ENCODE results near the gene STRIP1. TPM values are rescaled to one million over a fixed set of nuclear protein-coding genes. Genes with fewer than 3 reads are reported as not detected.

STRIP1 gene
- total RNA-seq, 2 experiments from 2014 or later, result 74.3 to 80.9 TPM

DNA sequence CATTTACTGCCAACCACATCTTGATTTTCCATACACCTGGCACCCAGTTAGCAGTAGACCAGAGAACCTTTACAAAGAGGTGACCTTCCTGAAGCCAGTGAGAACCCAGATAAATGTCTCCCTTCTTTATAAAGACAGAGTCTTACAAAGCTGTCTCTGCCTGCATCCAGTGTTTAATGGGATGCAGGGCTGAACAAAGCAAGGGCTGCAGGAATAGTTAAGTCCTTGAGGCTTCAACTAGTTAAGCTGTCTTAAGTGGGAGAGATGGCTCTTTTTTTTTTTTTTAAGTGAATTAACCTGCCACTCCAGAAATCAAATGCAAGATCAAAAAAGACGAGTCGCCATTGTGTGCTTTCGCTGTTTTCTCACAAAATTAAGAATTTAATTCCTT, 48.4 kb upstream of the STRIP1 start:
- Histone ChIP-seq H3K4me1 (ENCODE audit: insufficient read depth, low read length) (peaks cover 26% of the 10 kb centered on the region), H3K4me3 (ENCODE audit: low read length) (peak overlapping the region; percentile 90), H3K9me3 (ENCODE audit: control insufficient read depth in 1 of 2, insufficient read depth in 1 of 2, low read length in 2 of 2) (no peaks in the 10 kb centered on the region), H3K36me3 (ENCODE audit: insufficient read depth, low read length) (peaks cover 5% of the 10 kb centered on the region), H3K27ac (ENCODE audit: low read depth in 1 of 2, low read length in 2 of 2) (no peak overlapping the region), H3K27me3 (ENCODE audit: control insufficient read depth in 1 of 2, insufficient read depth in 2 of 2, low read length in 2 of 2) (no peaks in the 10 kb centered on the region)
- H3K36me3 Mint-ChIP-seq (ENCODE audit: low read depth), result peaks cover 28% of the 10 kb centered on the region
- no peak for DNase-seq
- H3K27me3 Mint-ChIP-seq, result no peaks in the 10 kb centered on the region
- ChIA-PET CTCF (interaction anchor here (3.5 to 5.0 kb wide), 3 partner anchors 211 to 440 kb away, joined by 21 to 133 read pairs (median 28); no protein-coding TSS in a partner anchor), POLR2A (interaction anchor here (0.6 to 2.3 kb wide), 7 partner anchors 43 to 437 kb away, joined by 3 to 19 read pairs (median 5); partner anchors contain the start of genes GNAI3, GSTM4 and STRIP1)
- intact Hi-C loops (cut with DNase I, micrococcal nuclease), result loop anchor here in 1 of 2 experiments (5.0 to 10.0 kb wide), 3 partner anchors 559 to 1241 kb away; partner anchors contain the start of genes PSMA5, PSRC1 and STXBP3
- peak overlapping the region; percentile 97 for H3K27ac Mint-ChIP-seq
- no peak for ATAC-seq (ENCODE audit: poor library complexity)
- no peaks in the 10 kb centered on the region for H3K9me3 Mint-ChIP-seq
- TF ChIP-seq, protein P1, sequence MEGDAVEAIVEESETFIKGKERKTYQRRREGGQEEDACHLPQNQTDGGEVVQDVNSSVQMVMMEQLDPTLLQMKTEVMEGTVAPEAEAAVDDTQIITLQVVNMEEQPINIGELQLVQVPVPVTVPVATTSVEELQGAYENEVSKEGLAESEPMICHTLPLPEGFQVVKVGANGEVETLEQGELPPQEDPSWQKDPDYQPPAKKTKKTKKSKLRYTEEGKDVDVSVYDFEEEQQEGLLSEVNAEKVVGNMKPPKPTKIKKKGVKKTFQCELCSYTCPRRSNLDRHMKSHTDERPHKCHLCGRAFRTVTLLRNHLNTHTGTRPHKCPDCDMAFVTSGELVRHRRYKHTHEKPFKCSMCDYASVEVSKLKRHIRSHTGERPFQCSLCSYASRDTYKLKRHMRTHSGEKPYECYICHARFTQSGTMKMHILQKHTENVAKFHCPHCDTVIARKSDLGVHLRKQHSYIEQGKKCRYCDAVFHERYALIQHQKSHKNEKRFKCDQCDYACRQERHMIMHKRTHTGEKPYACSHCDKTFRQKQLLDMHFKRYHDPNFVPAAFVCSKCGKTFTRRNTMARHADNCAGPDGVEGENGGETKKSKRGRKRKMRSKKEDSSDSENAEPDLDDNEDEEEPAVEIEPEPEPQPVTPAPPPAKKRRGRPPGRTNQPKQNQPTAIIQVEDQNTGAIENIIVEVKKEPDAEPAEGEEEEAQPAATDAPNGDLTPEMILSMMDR (IDR thresholded peaks at IDR 0.05), result no peak
- peaks cover 61% of the 10 kb centered on the region for H3K4me1 Mint-ChIP-seq (ENCODE audit: low read depth)
- H3K4me3 Mint-ChIP-seq, result peak overlapping the region; percentile 99

DNA sequence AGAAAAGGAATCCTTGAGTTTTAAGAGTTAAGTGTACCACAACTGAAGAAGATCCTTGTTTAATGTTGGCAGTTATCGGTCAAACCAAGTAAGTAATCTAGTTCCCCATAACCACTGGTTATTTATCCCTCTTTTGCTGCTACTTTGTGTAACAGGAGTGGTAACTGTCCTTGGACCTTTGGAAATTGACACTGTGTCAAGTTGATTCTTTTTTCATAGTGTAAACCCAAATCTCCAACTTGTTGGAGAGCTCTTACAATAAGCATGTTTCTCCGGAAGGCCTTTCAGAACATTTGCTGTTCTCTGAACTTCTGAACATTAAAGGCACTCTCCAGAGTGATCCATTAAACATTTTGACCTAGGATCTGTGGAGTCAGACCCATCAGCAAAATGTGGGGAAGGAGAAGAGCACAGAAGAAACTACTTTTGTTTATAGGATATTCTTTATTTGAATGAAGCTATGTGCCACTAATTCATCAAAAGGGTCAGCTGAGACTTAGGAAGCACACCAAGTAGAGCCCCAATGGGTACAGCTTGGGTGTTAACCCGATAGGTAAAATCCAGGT, 46.0 kb upstream of the STRIP1 start:
- TF ChIP-seq, protein P1 (IDR thresholded peaks at IDR 0.05), result no peak
- ATAC-seq (ENCODE audit: poor library complexity), result no peak
- H3K27me3 ChIP-seq (ENCODE audit: control insufficient read depth in 1 of 2, insufficient read depth in 2 of 2, low read length in 2 of 2), result no peaks in the 10 kb centered on the region
- Mint-ChIP-seq H3K4me3 (no peak overlapping the region), H3K27me3 (no peaks in the 10 kb centered on the region), H3K27ac (no peak overlapping the region), H3K36me3 (ENCODE audit: low read depth) (peaks cover 28% of the 10 kb centered on the region), H3K9me3 (no peaks in the 10 kb centered on the region), H3K4me1 (ENCODE audit: low read depth) (peaks cover 66% of the 10 kb centered on the region)
- intact Hi-C loops (cut with DNase I, micrococcal nuclease), result loop anchor here in 1 of 2 experiments (5.0 to 10.0 kb wide), 3 partner anchors 561 to 1244 kb away; partner anchors contain the start of genes PSMA5, PSRC1 and STXBP3
- H3K36me3 ChIP-seq (ENCODE audit: insufficient read depth, low read length), result peaks cover 5% of the 10 kb centered on the region
- DNase-seq, result no peak
- ChIA-PET CTCF (no interaction called here), POLR2A (no interaction called here)
- no peaks in the 10 kb centered on the region for H3K9me3 ChIP-seq (ENCODE audit: control insufficient read depth in 1 of 2, insufficient read depth in 1 of 2, low read length in 2 of 2)
- peaks cover 26% of the 10 kb centered on the region for H3K4me1 ChIP-seq (ENCODE audit: insufficient read depth, low read length)
- no peak overlapping the region for H3K27ac ChIP-seq (ENCODE audit: low read depth in 1 of 2, low read length in 2 of 2)
- no peak overlapping the region for H3K4me3 ChIP-seq (ENCODE audit: low read length)

DNA sequence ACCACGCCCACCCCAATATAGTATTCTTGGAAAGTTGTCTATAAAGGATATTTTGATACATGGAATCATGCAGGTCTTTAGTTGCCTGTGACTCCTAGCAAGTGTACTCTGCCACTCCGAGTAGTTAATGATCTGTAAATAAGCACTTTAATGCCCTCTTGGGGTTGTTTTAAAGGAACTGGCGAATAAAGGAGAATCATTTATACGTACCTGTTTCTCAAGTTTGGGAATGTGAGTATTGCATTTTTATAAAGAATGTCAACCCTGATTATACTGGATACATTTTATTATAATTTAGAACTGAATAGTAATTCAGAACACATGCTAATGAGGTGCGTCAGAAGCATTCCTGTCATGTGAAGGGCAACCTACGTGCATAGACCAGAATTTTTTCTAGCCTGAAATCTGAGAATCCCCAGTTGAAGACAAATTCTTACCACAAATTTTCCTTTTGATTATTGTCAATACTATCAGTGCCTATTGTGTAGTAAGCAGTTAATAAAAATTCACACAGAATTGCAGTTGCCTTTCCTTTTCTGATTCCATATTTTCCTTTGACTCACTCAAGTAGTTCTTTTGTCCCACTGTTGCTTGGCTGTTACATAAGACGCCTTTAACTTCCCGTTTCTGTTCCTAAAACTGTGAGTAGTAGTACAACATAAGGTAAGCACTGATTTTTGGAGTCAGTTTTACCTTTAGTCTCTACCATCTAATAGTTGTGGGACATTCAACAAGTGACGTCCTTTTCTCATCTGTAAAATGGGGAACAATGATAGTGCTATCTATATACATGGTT, 44.7 kb upstream of the STRIP1 start:
- intact Hi-C loops (cut with DNase I, micrococcal nuclease), result loop anchor here in 1 of 2 experiments (5.0 to 10.0 kb wide), 3 partner anchors 562 to 1245 kb away; partner anchors contain the start of genes PSMA5, PSRC1 and STXBP3
- ChIA-PET POLR2A (no interaction called here), CTCF (no interaction called here)
- Mint-ChIP-seq H3K36me3 (ENCODE audit: low read depth) (peaks cover 24% of the 10 kb centered on the region), H3K27me3 (no peaks in the 10 kb centered on the region), H3K9me3 (no peaks in the 10 kb centered on the region), H3K4me1 (ENCODE audit: low read depth) (peaks cover 66% of the 10 kb centered on the region), H3K4me3 (no peak overlapping the region), H3K27ac (no peak overlapping the region)
- TF ChIP-seq, protein P1 (IDR thresholded peaks at IDR 0.05), result no peak
- Histone ChIP-seq H3K27ac (ENCODE audit: low read depth in 1 of 2, low read length in 2 of 2) (no peak overlapping the region), H3K4me3 (ENCODE audit: low read length) (no peak overlapping the region), H3K27me3 (ENCODE audit: control insufficient read depth in 1 of 2, insufficient read depth in 2 of 2, low read length in 2 of 2) (no peaks in the 10 kb centered on the region), H3K36me3 (ENCODE audit: insufficient read depth, low read length) (peaks cover 9% of the 10 kb centered on the region), H3K9me3 (ENCODE audit: control insufficient read depth in 1 of 2, insufficient read depth in 1 of 2, low read length in 2 of 2) (no peaks in the 10 kb centered on the region), H3K4me1 (ENCODE audit: insufficient read depth, low read length) (peaks cover 18% of the 10 kb centered on the region)
- ATAC-seq (ENCODE audit: poor library complexity) (no peak), DNase-seq (peak in 1 of 14 experiments; percentile 29)

Data from CD4-positive, alpha-beta T cell (primary cell).